ENCODE data around the gene CSNK1G1.

GRCh38 chr15:64348455-64348854 lies 7.5 kb downstream of the CSNK1G1 start:
- TF ChIP-seq CTCF (IDR thresholded peaks at IDR 0.05; ENCODE audit: insufficient read depth, low read depth, low read length) (no peak), EZH2 (IDR thresholded peaks at IDR 0.05; ENCODE audit: insufficient read depth, low read length) (no peak)
